ENCODE measurements around the gene CDC5L. TPM values are rescaled to one million over a fixed set of nuclear protein-coding genes. Genes with fewer than 3 reads are reported as not detected.
A peak's percentile ranks its signal among the peaks of the same experiment; 100 is the strongest.

Gene CDC5L
- total and polyA plus RNA-seq, 2 of the 13 experiments (the other 11 are each of a cell fraction or from before 2014, with no cell fraction given), result 11.0 to 34.2 TPM

DNA sequence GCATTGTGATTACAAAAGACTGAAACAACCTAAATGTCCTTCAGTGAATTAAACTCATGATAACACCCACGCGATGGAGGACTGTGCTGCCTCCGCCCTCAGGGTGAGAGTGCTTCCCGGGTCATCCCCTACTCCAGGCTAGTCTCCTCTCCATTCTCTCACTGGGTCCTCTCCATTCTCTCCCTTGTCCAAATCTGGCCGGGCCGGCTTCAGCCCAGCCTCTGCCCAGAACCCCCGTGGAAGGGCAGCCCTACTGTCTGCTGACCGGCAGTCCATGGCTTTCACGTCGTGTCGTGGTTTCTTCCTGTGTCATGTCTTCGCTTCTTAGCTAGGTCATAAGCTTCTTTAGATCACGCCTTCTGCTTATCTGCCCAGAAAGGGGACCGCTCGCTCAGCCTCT, 74.8 kb downstream of the CDC5L start (continued):
- TF ChIP-seq, protein P1, sequence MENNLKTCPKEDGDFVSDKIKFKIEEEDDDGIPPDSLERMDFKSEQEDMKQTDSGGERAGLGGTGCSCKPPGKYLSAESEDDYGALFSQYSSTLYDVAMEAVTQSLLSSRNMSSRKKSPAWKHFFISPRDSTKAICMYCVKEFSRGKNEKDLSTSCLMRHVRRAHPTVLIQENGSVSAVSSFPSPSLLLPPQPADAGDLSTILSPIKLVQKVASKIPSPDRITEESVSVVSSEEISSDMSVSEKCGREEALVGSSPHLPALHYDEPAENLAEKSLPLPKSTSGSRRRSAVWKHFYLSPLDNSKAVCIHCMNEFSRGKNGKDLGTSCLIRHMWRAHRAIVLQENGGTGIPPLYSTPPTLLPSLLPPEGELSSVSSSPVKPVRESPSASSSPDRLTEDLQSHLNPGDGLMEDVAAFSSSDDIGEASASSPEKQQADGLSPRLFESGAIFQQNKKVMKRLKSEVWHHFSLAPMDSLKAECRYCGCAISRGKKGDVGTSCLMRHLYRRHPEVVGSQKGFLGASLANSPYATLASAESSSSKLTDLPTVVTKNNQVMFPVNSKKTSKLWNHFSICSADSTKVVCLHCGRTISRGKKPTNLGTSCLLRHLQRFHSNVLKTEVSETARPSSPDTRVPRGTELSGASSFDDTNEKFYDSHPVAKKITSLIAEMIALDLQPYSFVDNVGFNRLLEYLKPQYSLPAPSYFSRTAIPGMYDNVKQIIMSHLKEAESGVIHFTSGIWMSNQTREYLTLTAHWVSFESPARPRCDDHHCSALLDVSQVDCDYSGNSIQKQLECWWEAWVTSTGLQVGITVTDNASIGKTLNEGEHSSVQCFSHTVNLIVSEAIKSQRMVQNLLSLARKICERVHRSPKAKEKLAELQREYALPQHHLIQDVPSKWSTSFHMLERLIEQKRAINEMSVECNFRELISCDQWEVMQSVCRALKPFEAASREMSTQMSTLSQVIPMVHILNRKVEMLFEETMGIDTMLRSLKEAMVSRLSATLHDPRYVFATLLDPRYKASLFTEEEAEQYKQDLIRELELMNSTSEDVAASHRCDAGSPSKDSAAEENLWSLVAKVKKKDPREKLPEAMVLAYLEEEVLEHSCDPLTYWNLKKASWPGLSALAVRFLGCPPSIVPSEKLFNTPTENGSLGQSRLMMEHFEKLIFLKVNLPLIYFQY (CRISPR knock-in tag; IDR thresholded peaks at IDR 0.05; ENCODE audit: borderline replicate concordance), result no peak
- TF ChIP-seq FOXA1 (IDR thresholded peaks at IDR 0.05), result no peak
- TF ChIP-seq FOXA1 (CRISPR knock-in tag; IDR thresholded peaks at IDR 0.05), result no peak
- no peak for TF ChIP-seq ZNF598 (CRISPR knock-in tag; IDR thresholded peaks at IDR 0.05; ENCODE audit: borderline replicate concordance)
- TF ChIP-seq SATB2 (CRISPR knock-in tag; IDR thresholded peaks at IDR 0.05), result no peak
- TF ChIP-seq HES4 (CRISPR knock-in tag; IDR thresholded peaks at IDR 0.05; ENCODE audit: borderline replicate concordance), result no peak
- TF ChIP-seq ARNT2 (CRISPR knock-in tag; IDR thresholded peaks at IDR 0.05; ENCODE audit: low read depth), result no peak
- no peak for TF ChIP-seq FOXK2 (IDR thresholded peaks at IDR 0.05)
- TF ChIP-seq RFX1 (IDR thresholded peaks at IDR 0.05), result no peak

DNA sequence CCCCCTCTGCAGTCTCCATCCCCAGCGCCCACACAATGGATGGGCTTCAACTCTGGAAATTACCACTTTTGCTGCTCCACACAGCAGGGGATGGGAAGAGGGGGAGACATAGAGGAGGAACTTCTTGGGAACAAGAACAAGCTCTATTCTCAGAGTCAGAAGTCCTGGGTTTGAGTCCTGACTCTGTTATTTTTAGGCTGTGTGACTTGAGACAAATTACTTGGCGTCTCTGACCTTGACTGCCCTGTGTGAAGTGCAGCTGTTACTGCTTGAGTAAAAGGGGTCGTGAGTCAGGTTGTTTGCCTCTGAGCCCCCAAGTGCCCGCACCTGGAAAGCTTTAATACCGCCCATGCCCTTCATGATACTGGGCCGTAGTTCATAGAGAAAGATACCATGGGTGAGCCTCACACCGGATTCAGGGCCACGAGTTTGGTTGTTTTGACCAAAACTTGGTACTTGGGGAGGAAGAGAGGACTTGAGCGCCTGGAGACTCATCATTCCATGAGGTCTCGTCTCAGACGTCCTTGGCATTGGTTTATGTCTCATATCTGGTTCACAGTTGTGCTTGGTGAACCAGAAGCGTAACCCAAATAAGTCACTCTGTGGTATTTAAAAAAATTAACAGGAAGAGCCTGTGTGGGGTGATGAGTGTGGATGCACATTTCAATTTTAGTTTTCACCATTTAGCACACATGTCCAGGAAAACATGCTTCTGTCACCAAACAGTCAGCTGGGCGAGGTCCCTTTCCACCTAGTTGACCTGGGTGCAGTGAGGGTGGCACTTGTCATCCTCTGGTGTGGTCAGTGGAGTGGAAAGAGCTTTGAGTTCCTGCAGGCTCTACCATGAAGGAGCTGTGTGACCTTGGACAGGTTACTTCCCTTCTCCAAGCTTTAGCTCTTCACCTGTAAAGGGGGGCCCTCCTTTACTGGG, 75.6 kb downstream of the CDC5L start:
- no TSS peak for BruUV-seq (replicated peaks)
- Histone ChIP-seq H3K9me3 (ENCODE audit: low read length) (no peaks in the 10 kb centered on the region), H3K79me2 (ENCODE audit: insufficient read depth, low read length) (no peaks in the 10 kb centered on the region), H3K27me3 (ENCODE audit: control insufficient read depth in 1 of 2, insufficient read depth in 2 of 2, low read length in 2 of 2) (peaks cover under 1 to 21% of the 10 kb centered on the region in 2 experiments; a peak in 2 of 5 replicates), H3K4me1 (ENCODE audit: insufficient read depth, low read length) (peaks cover 23% of the 10 kb centered on the region), H4K20me1 (ENCODE audit: insufficient read depth, low read length) (no peaks in the 10 kb centered on the region), H3K4me3 (replicated peaks in 1 of 3; ENCODE audit: insufficient read depth in 1 of 3, low read depth in 2 of 3, low read length in 3 of 3) (no peak overlapping the region), H2AFZ (ENCODE audit: low read length) (no peak overlapping the region), H3K4me2 (ENCODE audit: low read depth, low read length) (no peak overlapping the region), H3K36me3 (replicated peaks in 1 of 2; ENCODE audit: control insufficient read depth in 1 of 2, insufficient read depth in 2 of 2, low read length in 2 of 2) (no peaks in the 10 kb centered on the region), H3K27ac (ENCODE audit: extremely low read length, insufficient read depth, low read length) (no peak overlapping the region), H3K9ac (ENCODE audit: insufficient read depth, low read depth, low read length) (no peak overlapping the region)
- TF ChIP-seq, protein P1 (CRISPR knock-in tag; IDR thresholded peaks at IDR 0.05; ENCODE audit: borderline replicate concordance), result no peak
- peak; percentile 62; the same call in 1 of the 2 replicates for TF ChIP-seq ZNF768 (CRISPR knock-in tag; IDR thresholded peaks at IDR 0.05)
- ATAC-seq, result no peak
- no peak for FAIRE-seq
- no peak for DNase-seq (ENCODE audit: low spot score)
- CTCF ChIA-PET (ENCODE audit: low intra/inter-chr PET ratio, low total read pairs), result no interaction called here
- POLR2A ChIA-PET, result no interaction called here
- intact Hi-C loops (cut with micrococcal nuclease; ENCODE audit: unreplicated experiment), result no loop called here
- in situ Hi-C loops (cut with HindIII; ENCODE audit: extremely low pct_ligation_motif_present, low pct_unique_long_range_greater_than_20kb), result no loop called here
- 58% methylated on average over 12 of the region's 13 CpGs for whole genome bisulfite sequencing (ENCODE audit: low lambda C conversion rate)
